ENCODE data around the gene RAPGEF4. TPM values are rescaled to one million over a fixed set of nuclear protein-coding genes. Genes with fewer than 3 reads are reported as not detected.

RAPGEF4 gene
- total and polyA plus RNA-seq, 8 donors = 3.6 to 23.7 (median 9.8) TPM; not detected in 1

- peaks cover 0 to 11% (median 3%) of the 10 kb centered on the region in 4 donors for H3K4me1 ChIP-seq
- H3K9me3 ChIP-seq = peaks cover 0 to 3% (median 0%) of the 10 kb centered on the region in 4 donors
- H3K36me3 ChIP-seq = no peaks in the 10 kb centered on the region
- no peak for DNase-seq
- intact Hi-C loops (cut with DNase I; ENCODE audit: low total_unique reads) = no loop called here
- no peak overlapping the region for H3K27ac ChIP-seq
- WGBS, 5 donors = 83 to 88% (median 84%) methylated on average over 5 of the region's 5 CpGs
- no peaks in the 10 kb centered on the region for H3K27me3 ChIP-seq
- H3K4me3 ChIP-seq = no peak overlapping the region
- TF ChIP-seq POLR2AphosphoS5 (IDR thresholded peaks at IDR 0.05) (no peak), EP300 (IDR thresholded peaks at IDR 0.05) (no peak)
Measured at GRCh38 chr2:172846551-172846950, 110.9 kb downstream of the RAPGEF4 start.

GRCh38 chr2:172847188-172847587 lies 111.5 kb downstream of the RAPGEF4 start:
- H3K36me3 ChIP-seq = no peaks in the 10 kb centered on the region
- H3K4me3 ChIP-seq = no peak overlapping the region
- peaks cover 0 to 11% (median 3%) of the 10 kb centered on the region in 4 donors for H3K4me1 ChIP-seq
- 85 to 96% (median 92%) methylated on average over 5 of the region's 5 CpGs for WGBS, 5 donors
- no peaks in the 10 kb centered on the region for H3K27me3 ChIP-seq
- DNase-seq = no peak
- H3K27ac ChIP-seq = no peak overlapping the region
- TF ChIP-seq POLR2A (IDR thresholded peaks at IDR 0.05) (no peak), EP300 (IDR thresholded peaks at IDR 0.05) (no peak), POLR2AphosphoS5 (IDR thresholded peaks at IDR 0.05) (no peak), CTCF (IDR thresholded peaks at IDR 0.05) (no peak)
- intact Hi-C loops (cut with DNase I; ENCODE audit: low total_unique reads) = no loop called here
- peaks cover 0 to 5% (median 0%) of the 10 kb centered on the region in 4 donors for H3K9me3 ChIP-seq

GRCh38 chr2:172848519-172848918 lies 112.9 kb downstream of the RAPGEF4 start:
- Histone ChIP-seq H3K4me3 (no peak overlapping the region), H3K36me3 (no peaks in the 10 kb centered on the region), H3K4me1 (peaks cover 0 to 8% (median 3%) of the 10 kb centered on the region in 4 donors), H3K27ac (no peak overlapping the region), H3K9me3 (peaks cover 0 to 5% (median 0%) of the 10 kb centered on the region in 4 donors), H3K27me3 (no peaks in the 10 kb centered on the region)
- DNase-seq = peak in 1 of 2 donors; percentile 58
- WGBS, 5 donors = 43 to 63% (median 55%) methylated on average over 2 of the region's 2 CpGs
- TF ChIP-seq POLR2A (IDR thresholded peaks at IDR 0.05) (no peak), EP300 (IDR thresholded peaks at IDR 0.05) (no peak), CTCF (IDR thresholded peaks at IDR 0.05) (no peak), POLR2AphosphoS5 (IDR thresholded peaks at IDR 0.05) (no peak)
- intact Hi-C loops (cut with DNase I; ENCODE audit: low total_unique reads) = no loop called here

- intact Hi-C loops (cut with DNase I; ENCODE audit: low total_unique reads) = no loop called here
- H3K4me1 ChIP-seq = peaks cover 0 to 5% (median 0%) of the 10 kb centered on the region in 4 donors
Measured at GRCh38 chr2:172849519-172850217, 114.0 kb downstream of the RAPGEF4 start.

GRCh38 chr2:172855588-172855987 lies 119.9 kb downstream of the RAPGEF4 start:
- Histone ChIP-seq H3K9me3 (peaks cover 0 to 12% (median 4%) of the 10 kb centered on the region in 4 donors), H3K4me1 (peaks cover 0 to 16% (median 4%) of the 10 kb centered on the region in 4 donors), H3K4me3 (no peak overlapping the region), H3K27me3 (no peaks in the 10 kb centered on the region), H3K27ac (no peak overlapping the region), H3K36me3 (no peaks in the 10 kb centered on the region)
- TF ChIP-seq EP300 (IDR thresholded peaks at IDR 0.05) (no peak), POLR2A (IDR thresholded peaks at IDR 0.05) (no peak), POLR2AphosphoS5 (IDR thresholded peaks at IDR 0.05) (no peak), CTCF (IDR thresholded peaks at IDR 0.05) (no peak)
- intact Hi-C loops (cut with DNase I; ENCODE audit: low total_unique reads) = no loop called here
- no peak for DNase-seq

More at GRCh38 chr2:172849519-172850217, 114.0 kb downstream of the RAPGEF4 start:
- H3K27ac ChIP-seq = no peak overlapping the region
- 77 to 86% (median 82%) methylated on average over 4 of the region's 4 CpGs for WGBS, 5 donors
- no peak overlapping the region for H3K4me3 ChIP-seq
- H3K9me3 ChIP-seq = peaks cover 0 to 8% (median 3%) of the 10 kb centered on the region in 4 donors
- H3K36me3 ChIP-seq = no peaks in the 10 kb centered on the region
- no peaks in the 10 kb centered on the region for H3K27me3 ChIP-seq
- no peak for DNase-seq
- TF ChIP-seq EP300 (IDR thresholded peaks at IDR 0.05) = no peak

Data from stomach (tissue), 9 donors.